Pancreas (tissue), 10 donors: Measurements from ENCODE around the gene SERTAD4. TPM values are rescaled to one million over a fixed set of nuclear protein-coding genes. Genes with fewer than 3 reads are reported as not detected.

Source experiments
- ATAC-seq, 4 donors: fragments of 200-7000 bp; cut with Tn5 transposase; one replicate each; pipeline versions ENCODE4 v1.8.0 to v1.9.1; 2020; ENCODE audit warnings: mild to moderate bottlenecking in 4 of 4, moderate library complexity in 4 of 4
- DNase-seq, 6 donors: peaks; one replicate each; pipeline ENCODE4 v3.0.0-alpha.2; 2020
- FAIRE-seq: peaks from 2 replicates; lab custom pipeline; 2012; peaks lifted over from hg19 to GRCh38; lab: Jason Lieb, UNC
- H3K27ac ChIP-seq, 4 donors: fragments of 200-600 bp; sonication (generic); 1 replicate in 3 of 4; 2 replicates in 1 of 4; pipeline versions ENCODE4 v1.5.0 to v1.8.0; 2020
- H3K27me3 ChIP-seq, 4 donors: fragments of 200-600 bp; one replicate each; pipeline ENCODE4 v1.8.0; 2021
- H3K36me3 ChIP-seq, 3 donors: fragments of 200-600 bp; sonication (generic) in 1 of 3; one replicate each; pipeline versions ENCODE4 v1.5.0 to v1.8.0; 2020 to 2021
- H3K4me1 ChIP-seq, 3 donors: fragments of 200-600 bp; one replicate each; pipeline ENCODE4 v1.8.0; 2021
- H3K4me3 ChIP-seq, 4 donors: fragments of 200-600 bp; sonication (generic) in 2 of 4; one replicate each; pipeline versions ENCODE4 v1.5.0 to v1.8.0; 2020 to 2021
- H3K9me3 ChIP-seq, 4 donors: fragments of 200-600 bp; one replicate each; pipeline ENCODE4 v1.8.0; 2021
- CTCF ChIP-seq, 4 donors: fragments of 200-600 bp; sonication (generic) in 3 of 4; IDR thresholded peaks; one replicate each; pipeline versions ENCODE4 v1.5.0 to v1.8.0; 2021; ENCODE audit warnings: antibody characterized with exemption in 4 of 4
- WGBS, 2 donors: extraction: QIAGEN DNeasy Blood & Tissue Kit; methylation state at CpG; one replicate each; pipeline ENCODE4 v1.1.7; 2013; 5-methylcytosine and 5-hydroxymethylcytosine counted together
- intact Hi-C, 3 donors: fragments of 100-400 bp; cut with DNase I; formaldehyde crosslinking; loops; one replicate each; pipeline versions ENCODE4 v1.11.1 to v1.14.2; 2022
- polyA plus RNA-seq, 2 donors: library from polyadenylated mRNA; stranded (reverse); fragments of 200-250 nt; gene quantifications; one replicate each; pipeline ENCODE4 v1.2.3, GENCODE V29; 2013
- total RNA-seq, 6 donors: library from RNA; stranded (reverse); fragmentation: NEBNext Ultra II Directional in 4 of 6; extraction: Animal tissue kit (Norgen Biotek cat#: 25700) in 4 of 6; gene quantifications; one replicate each; pipeline versions ENCODE4 v1.2.1 to v1.2.4, GENCODE V29; 2021 to 2023
- donor health status: healthy with polysubstance abuse.
- donor health status: DM: no; HTN: no; CAD: no; lungs with moderate emphysema.
- donor health status: DM: no; HTN: no; CAD: no.
- donor health status: control.
- donor health status: control.
- donor health status: Bipolar disorder and iron deficiency.
- donor health status: DM: yes; HTN: yes; CAD: no.
- donor health status: DM: no; HTN: no; CAD: no.
- donor health status: DM: no; HTN: no; CAD: no.
- donor health status: DM: yes; HTN: yes; CAD: no.

Gene SERTAD4
- total and polyA plus RNA-seq, 8 donors, result 0.14 to 0.97 (median 0.26) TPM

DNA sequence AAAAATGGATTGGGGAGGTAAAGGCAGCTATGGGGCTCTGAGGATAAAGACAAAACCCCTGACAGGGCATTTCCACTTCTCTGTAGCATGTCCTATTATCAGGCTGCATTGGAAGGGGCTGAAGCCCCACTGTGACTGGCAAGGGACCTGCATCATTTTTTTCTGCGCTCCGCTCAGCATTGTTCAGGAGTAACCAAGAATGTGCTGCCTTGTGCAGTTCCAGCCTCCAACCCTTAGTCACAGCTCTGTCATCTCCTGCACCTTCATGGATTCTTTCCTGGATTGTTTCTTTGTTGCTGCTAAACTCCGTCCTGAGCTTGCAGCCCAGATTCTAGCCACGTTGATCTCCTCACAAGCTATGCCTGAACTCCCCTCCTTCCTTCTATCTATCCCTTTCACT is 37.4 kb downstream of the SERTAD4 start:
- no peaks in the 10 kb centered on the region for H3K27me3 ChIP-seq
- DNase-seq (no peak), FAIRE-seq (no peak), ATAC-seq (no peak)
- H3K9me3 ChIP-seq, result no peaks in the 10 kb centered on the region
- no peak overlapping the region for H3K27ac ChIP-seq
- TF ChIP-seq CTCF (IDR thresholded peaks at IDR 0.05), result no peak
- H3K4me1 ChIP-seq, result no peaks in the 10 kb centered on the region
- H3K36me3 ChIP-seq, result no peaks in the 10 kb centered on the region
- no peak overlapping the region for H3K4me3 ChIP-seq
- WGBS, 2 donors, result 73% methylated on average over 4 of the region's 4 CpGs
- intact Hi-C loops, result no loop called here

GRCh38 chr1:210272666-210273065 is 40.1 kb downstream of the SERTAD4 start:
- ATAC-seq (no peak), FAIRE-seq (no peak), DNase-seq (no peak)
- TF ChIP-seq CTCF (IDR thresholded peaks at IDR 0.05), result no peak
- no peaks in the 10 kb centered on the region for H3K36me3 ChIP-seq
- no peaks in the 10 kb centered on the region for H3K27me3 ChIP-seq
- no peak overlapping the region for H3K27ac ChIP-seq
- H3K4me1 ChIP-seq, result no peaks in the 10 kb centered on the region
- 36 to 48% methylated on average over 6 of the region's 6 CpGs for WGBS, 2 donors
- intact Hi-C loops, result no loop called here
- no peak overlapping the region for H3K4me3 ChIP-seq
- H3K9me3 ChIP-seq, result no peaks in the 10 kb centered on the region

DNA sequence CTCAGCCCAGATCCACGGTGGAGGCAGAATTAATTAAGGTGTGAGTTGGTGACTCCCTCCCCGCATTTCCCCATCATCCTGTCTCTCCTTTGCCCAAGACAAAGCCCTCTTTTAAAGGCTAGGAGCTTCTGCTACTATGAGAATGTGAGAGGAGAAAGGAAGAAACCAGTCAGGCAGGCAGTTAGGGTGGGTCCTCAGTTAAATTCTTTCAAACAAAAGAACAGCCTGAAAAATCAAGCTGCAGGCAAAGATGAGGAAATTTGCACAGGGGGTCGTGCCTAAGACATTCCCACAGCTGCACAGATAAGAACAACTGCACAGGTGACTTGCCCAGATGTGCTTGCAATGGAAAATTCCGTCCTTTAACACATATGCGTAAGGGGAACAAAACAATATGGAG is 47.6 kb downstream of the SERTAD4 start:
- no peak for FAIRE-seq
- Histone ChIP-seq H3K4me1 (no peaks in the 10 kb centered on the region), H3K4me3 (no peak overlapping the region), H3K27ac (no peak overlapping the region), H3K9me3 (no peaks in the 10 kb centered on the region), H3K27me3 (no peaks in the 10 kb centered on the region), H3K36me3 (no peaks in the 10 kb centered on the region)
- DNase-seq, result no peak
- 70 to 74% methylated on average over 5 of the region's 5 CpGs for WGBS, 2 donors
- intact Hi-C loops, result no loop called here
- ATAC-seq, result no peak
- no peak for TF ChIP-seq CTCF (IDR thresholded peaks at IDR 0.05)

GRCh38 chr1:210288116-210288515 is 55.5 kb downstream of the SERTAD4 start:
- Histone ChIP-seq H3K27ac (no peak overlapping the region), H3K9me3 (no peaks in the 10 kb centered on the region), H3K27me3 (no peaks in the 10 kb centered on the region), H3K4me3 (no peak overlapping the region), H3K36me3 (no peaks in the 10 kb centered on the region), H3K4me1 (peaks cover 0 to 2% (median 0%) of the 10 kb centered on the region in 3 donors)
- ATAC-seq (no peak), FAIRE-seq (no peak), DNase-seq (no peak)
- intact Hi-C loops, result no loop called here
- 82 to 83% methylated on average over 4 of the region's 4 CpGs for WGBS, 2 donors
- no peak for TF ChIP-seq CTCF (IDR thresholded peaks at IDR 0.05)

DNA sequence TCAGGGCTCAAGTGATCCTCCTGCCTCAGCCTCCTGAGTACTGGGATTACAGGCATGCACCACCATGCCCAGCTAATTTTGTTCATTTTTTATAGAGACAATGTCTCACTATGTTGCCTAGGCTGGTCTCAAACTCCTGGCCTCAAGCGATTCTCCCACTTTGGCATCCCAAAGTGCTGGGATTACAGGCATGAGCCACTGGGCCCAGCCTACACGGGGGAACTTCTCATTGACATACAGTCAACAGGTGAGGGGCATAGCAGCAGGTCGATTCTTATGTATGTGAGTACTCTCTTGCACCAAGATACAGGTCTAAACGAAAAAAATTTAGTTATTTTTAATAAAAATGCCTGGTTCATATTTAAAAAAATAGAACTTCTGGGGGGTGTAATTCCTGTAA is 56.7 kb downstream of the SERTAD4 start:
- H3K36me3 ChIP-seq, result no peaks in the 10 kb centered on the region
- 68 to 80% methylated on average over 4 of the region's 4 CpGs for WGBS, 2 donors
- peaks cover 0 to 6% (median 0%) of the 10 kb centered on the region in 3 donors for H3K4me1 ChIP-seq
- intact Hi-C loops, result no loop called here
- FAIRE-seq (no peak), ATAC-seq (no peak), DNase-seq (no peak)
- no peak overlapping the region for H3K4me3 ChIP-seq
- H3K9me3 ChIP-seq, result no peaks in the 10 kb centered on the region
- H3K27ac ChIP-seq, result no peak overlapping the region
- H3K27me3 ChIP-seq, result no peaks in the 10 kb centered on the region
- no peak for TF ChIP-seq CTCF (IDR thresholded peaks at IDR 0.05)
